ENCODE results near the gene STAT5A. TPM values are rescaled to one million over a fixed set of nuclear protein-coding genes. Genes with fewer than 3 reads are reported as not detected.

The STAT5A gene
- total RNA-seq, 1 donor from 2014 or later: 140 TPM

GRCh38 chr17:42271006-42271778 lies 17.1 kb upstream of the STAT5A start:
- ChIA-PET POLR2A (interaction anchor here (1.1 to 2.3 kb wide), 2 partner anchors 22 to 23 kb away, joined by 4 to 7 read pairs; no protein-coding TSS in a partner anchor), CTCF (interaction anchor here (0.7 kb wide), 1 partner anchor 49 kb away, joined by 3 read pairs; no protein-coding TSS in a partner anchor)
- no peak for DNase-seq
- Mint-ChIP-seq H3K27me3 (no peaks in the 10 kb centered on the region), H3K9me3 (no peaks in the 10 kb centered on the region), H3K4me3 (no peak overlapping the region), H3K27ac (peak overlapping the region; percentile 47), H3K36me3 (ENCODE audit: low read depth) (peaks cover 4% of the 10 kb centered on the region), H3K4me1 (peaks cover 66% of the 10 kb centered on the region)
- intact Hi-C loops (cut with micrococcal nuclease): no loop called here
- no peak for ATAC-seq (ENCODE audit: low read depth)
- no peak for TF ChIP-seq CTCF (IDR thresholded peaks at IDR 0.05)

- DNase-seq (no peak), ATAC-seq (ENCODE audit: low read depth) (no peak)
- H3K4me1 Mint-ChIP-seq: peaks cover 63% of the 10 kb centered on the region
- peak overlapping the region; percentile 5 for H3K27ac Mint-ChIP-seq
- POLR2A ChIA-PET: interaction anchor here (1.1 kb wide), 1 partner anchor 23 kb away, joined by 4 read pairs; no protein-coding TSS in a partner anchor
- CTCF ChIA-PET: no interaction called here
- H3K36me3 Mint-ChIP-seq (ENCODE audit: low read depth): peaks cover 4% of the 10 kb centered on the region
- no peaks in the 10 kb centered on the region for H3K27me3 Mint-ChIP-seq
- TF ChIP-seq CTCF (IDR thresholded peaks at IDR 0.05): no peak
- intact Hi-C loops (cut with micrococcal nuclease): loop anchor here (2.0 kb wide), 1 partner anchor 13 kb away; no protein-coding TSS in a partner anchor
- H3K9me3 Mint-ChIP-seq: no peaks in the 10 kb centered on the region
- H3K4me3 Mint-ChIP-seq: no peak overlapping the region
Measured at GRCh38 chr17:42271779-42272035, 16.6 kb upstream of the STAT5A start.

DNA sequence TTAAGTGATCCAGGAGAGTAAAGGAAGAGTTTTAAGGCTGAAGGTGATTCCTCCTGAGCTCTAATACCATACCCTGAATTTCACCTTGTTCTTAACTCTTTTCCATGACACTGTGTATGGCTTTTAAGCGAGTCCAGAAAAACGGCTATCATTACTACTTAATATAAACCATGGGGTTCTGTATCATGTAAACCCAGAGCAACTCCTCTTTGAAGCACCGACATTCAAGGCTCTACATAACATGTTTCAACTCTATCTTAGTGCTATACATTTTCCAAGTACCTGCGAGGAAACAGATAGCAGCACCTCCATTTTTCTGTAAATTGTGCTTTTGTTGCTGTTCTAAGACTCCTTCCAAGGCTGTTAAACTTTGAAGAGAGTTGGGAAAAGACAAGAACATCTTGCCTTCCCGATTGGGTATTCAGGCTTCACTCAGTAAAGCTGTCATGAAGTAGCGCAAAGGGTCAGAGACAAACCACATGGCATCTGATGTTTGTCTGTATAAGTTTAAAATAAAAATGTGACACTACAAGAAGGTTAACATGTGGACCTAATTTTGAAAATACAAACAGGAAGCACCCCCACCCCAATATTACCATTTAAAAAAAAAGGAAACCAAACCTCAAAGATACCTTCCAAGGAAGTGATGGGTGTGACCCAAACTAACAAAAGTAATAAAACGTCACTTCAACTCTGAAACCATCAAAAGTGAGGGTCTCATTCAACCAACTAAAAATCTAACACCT lies 16.0 kb upstream of the STAT5A start:
- CTCF ChIA-PET: no interaction called here
- DNase-seq (no peak), ATAC-seq (ENCODE audit: low read depth) (no peak)
- TF ChIP-seq CTCF (IDR thresholded peaks at IDR 0.05): no peak
- intact Hi-C loops (cut with micrococcal nuclease): loop anchor here (2.0 kb wide), 1 partner anchor 14 kb away; no protein-coding TSS in a partner anchor
- Mint-ChIP-seq H3K4me1 (peaks cover 66% of the 10 kb centered on the region), H3K4me3 (peak overlapping the region; percentile 26), H3K9me3 (no peaks in the 10 kb centered on the region), H3K27me3 (no peaks in the 10 kb centered on the region), H3K36me3 (ENCODE audit: low read depth) (peaks cover 4% of the 10 kb centered on the region), H3K27ac (no peak overlapping the region)
- POLR2A ChIA-PET: interaction anchor here (0.5 to 1.1 kb wide), 2 partner anchors 23 to 67 kb away, joined by 4 to 7 read pairs; no protein-coding TSS in a partner anchor

DNA sequence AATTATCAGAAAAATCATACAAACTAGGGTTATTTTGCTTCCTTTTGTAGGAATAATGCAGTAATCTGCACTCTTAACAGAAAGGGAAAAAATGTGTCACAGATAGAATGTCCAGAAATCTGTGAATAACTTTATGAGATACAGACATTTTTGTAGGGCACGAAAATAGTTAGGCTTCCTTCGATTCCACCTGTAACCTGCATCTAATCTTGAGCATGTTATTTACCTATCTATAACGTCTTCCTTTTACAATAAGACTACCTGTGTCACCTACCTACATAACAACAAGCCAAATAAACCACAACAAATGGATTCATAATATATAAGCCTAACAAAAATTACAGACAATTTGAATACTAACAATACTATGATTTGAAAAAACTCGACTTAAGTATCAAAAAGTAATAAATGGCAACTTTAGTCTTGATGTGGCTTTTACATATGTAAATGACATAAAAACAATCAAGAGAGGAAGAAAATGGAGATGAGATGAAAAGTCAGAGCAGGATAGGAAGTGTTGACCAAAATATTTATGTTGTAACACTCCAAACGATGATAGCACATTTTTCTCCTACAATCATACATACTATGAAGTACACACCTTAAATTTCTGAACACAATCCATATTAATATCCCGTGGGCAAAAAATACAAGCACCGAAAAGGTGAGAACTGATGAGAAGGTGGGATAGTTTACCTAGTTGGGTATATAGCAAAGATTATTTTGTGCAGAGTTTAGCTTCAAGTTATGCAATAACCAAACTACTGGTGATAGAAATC lies 14.6 kb upstream of the STAT5A start:
- POLR2A ChIA-PET: interaction anchor here (0.6 to 4.2 kb wide), 6 partner anchors 14 to 256 kb away, joined by 3 to 45 read pairs (median 6); partner anchors contain the start of genes DNAJC7, STAT3 and STAT5A
- no peak for ATAC-seq (ENCODE audit: low read depth)

More for the DNA sequence above, 14.6 kb upstream of the STAT5A start:
- Mint-ChIP-seq H3K36me3 (ENCODE audit: low read depth) (peaks cover 4% of the 10 kb centered on the region), H3K27ac (no peak overlapping the region), H3K4me3 (peak overlapping the region; percentile 32), H3K27me3 (no peaks in the 10 kb centered on the region), H3K4me1 (peaks cover 67% of the 10 kb centered on the region), H3K9me3 (no peaks in the 10 kb centered on the region)
- intact Hi-C loops (cut with micrococcal nuclease): loop anchor here (2.0 kb wide), 1 partner anchor 15 kb away; no protein-coding TSS in a partner anchor
- DNase-seq: no peak
- TF ChIP-seq CTCF (IDR thresholded peaks at IDR 0.05): no peak
- CTCF ChIA-PET: no interaction called here

Measured in activated B cell treated with CpG ODN at 0.5 μM for 24 hours (primary cell).